ENCODE results near the gene MEDAG.

The MEDAG gene

DNA sequence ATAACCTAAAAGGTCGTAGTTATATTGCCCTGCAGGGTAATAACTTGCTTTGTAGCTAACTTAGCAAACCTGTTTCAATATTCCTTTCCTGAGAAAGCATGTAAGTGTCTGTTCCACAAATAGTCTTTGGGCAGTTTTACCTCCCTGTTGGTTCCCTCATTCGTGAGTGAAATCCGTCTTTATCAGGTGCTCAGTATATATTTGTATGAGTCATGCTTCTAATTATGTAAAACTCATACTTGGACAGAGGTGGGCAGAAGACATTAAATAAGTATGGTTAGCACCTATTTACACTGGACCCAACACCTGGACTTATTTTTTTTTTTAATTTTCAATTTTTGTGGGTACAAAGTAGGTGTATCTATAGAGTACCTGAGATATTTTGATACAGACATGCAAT is 44.9 kb upstream of the MEDAG start:
- Histone ChIP-seq H3K27ac (ENCODE audit: low read length) (no peak overlapping the region), H3K27me3 (ENCODE audit: low read depth, low read length) (peaks cover 55% of the 10 kb centered on the region), H3K9ac (ENCODE audit: low read length) (no peak overlapping the region)

GRCh38 chr13:30861836-30862467 is 44.1 kb upstream of the MEDAG start:
- Histone ChIP-seq H3K9me3 (ENCODE audit: insufficient read depth, low read length) (no peaks in the 10 kb centered on the region), H3K4me3 (ENCODE audit: low read length) (no peak overlapping the region), H3K4me1 (ENCODE audit: low read length) (peaks cover 4% of the 10 kb centered on the region; the same call in 1 of the 2 replicates), H3K9ac (ENCODE audit: low read length) (no peak overlapping the region), H2AFZ (ENCODE audit: low read depth, low read length) (no peak overlapping the region), H3K79me2 (ENCODE audit: low read length) (no peaks in the 10 kb centered on the region), H3K36me3 (replicated peaks; ENCODE audit: low read depth, low read length) (no peaks in the 10 kb centered on the region), H4K20me1 (ENCODE audit: insufficient read depth, low read length) (no peaks in the 10 kb centered on the region), H3K4me2 (ENCODE audit: low read length) (no peak overlapping the region), H3K27me3 (ENCODE audit: low read depth, low read length) (peaks cover 55% of the 10 kb centered on the region), H3K27ac (ENCODE audit: low read length) (no peak overlapping the region)
- TF ChIP-seq CTCF (IDR thresholded peaks at IDR 0.05; ENCODE audit: low read depth, low read length), result no peak
- TF ChIP-seq EZH2phosphoT487 (IDR thresholded peaks at IDR 0.05; ENCODE audit: low read depth), result no peak

More for the DNA sequence above, 44.9 kb upstream of the MEDAG start:
- Histone ChIP-seq H3K9me3 (ENCODE audit: insufficient read depth, low read length) (no peaks in the 10 kb centered on the region), H3K36me3 (replicated peaks; ENCODE audit: low read depth, low read length) (no peaks in the 10 kb centered on the region), H3K4me2 (ENCODE audit: low read length) (no peak overlapping the region), H3K79me2 (ENCODE audit: low read length) (no peaks in the 10 kb centered on the region), H2AFZ (ENCODE audit: low read depth, low read length) (no peak overlapping the region), H3K4me3 (ENCODE audit: low read length) (no peak overlapping the region), H3K4me1 (ENCODE audit: low read length) (peaks cover 4% of the 10 kb centered on the region; the same call in 1 of the 2 replicates), H4K20me1 (ENCODE audit: insufficient read depth, low read length) (no peaks in the 10 kb centered on the region)
- TF ChIP-seq CTCF (IDR thresholded peaks at IDR 0.05; ENCODE audit: low read depth, low read length), result no peak
- no peak for TF ChIP-seq EZH2phosphoT487 (IDR thresholded peaks at IDR 0.05; ENCODE audit: low read depth)

GRCh38 chr13:30862707-30863106 is 43.4 kb upstream of the MEDAG start:
- Histone ChIP-seq H3K27me3 (ENCODE audit: low read depth, low read length) (peaks cover 55% of the 10 kb centered on the region), H3K4me3 (ENCODE audit: low read length) (no peak overlapping the region), H3K79me2 (ENCODE audit: low read length) (no peaks in the 10 kb centered on the region), H3K9ac (ENCODE audit: low read length) (no peak overlapping the region), H3K4me1 (ENCODE audit: low read length) (peaks cover 4% of the 10 kb centered on the region; the same call in 1 of the 2 replicates), H3K27ac (ENCODE audit: low read length) (no peak overlapping the region), H3K4me2 (ENCODE audit: low read length) (no peak overlapping the region), H2AFZ (ENCODE audit: low read depth, low read length) (no peak overlapping the region), H3K36me3 (replicated peaks; ENCODE audit: low read depth, low read length) (no peaks in the 10 kb centered on the region), H4K20me1 (ENCODE audit: insufficient read depth, low read length) (no peaks in the 10 kb centered on the region), H3K9me3 (ENCODE audit: insufficient read depth, low read length) (no peaks in the 10 kb centered on the region)
- TF ChIP-seq CTCF (IDR thresholded peaks at IDR 0.05; ENCODE audit: low read depth, low read length) (no peak), EZH2phosphoT487 (IDR thresholded peaks at IDR 0.05; ENCODE audit: low read depth) (no peak)

GRCh38 chr13:30863231-30863630 is 42.8 kb upstream of the MEDAG start:
- TF ChIP-seq EZH2phosphoT487 (IDR thresholded peaks at IDR 0.05; ENCODE audit: low read depth) (no peak), CTCF (IDR thresholded peaks at IDR 0.05; ENCODE audit: low read depth, low read length) (no peak)
- no peak overlapping the region for H3K9ac ChIP-seq (ENCODE audit: low read length)
- peaks cover 4% of the 10 kb centered on the region; the same call in 1 of the 2 replicates for H3K4me1 ChIP-seq (ENCODE audit: low read length)
- no peak overlapping the region for H3K4me3 ChIP-seq (ENCODE audit: low read length)
- H2AFZ ChIP-seq (ENCODE audit: low read depth, low read length), result no peak overlapping the region
- H3K36me3 ChIP-seq (replicated peaks; ENCODE audit: low read depth, low read length), result no peaks in the 10 kb centered on the region
- H3K27ac ChIP-seq (ENCODE audit: low read length), result no peak overlapping the region
- no peaks in the 10 kb centered on the region for H3K79me2 ChIP-seq (ENCODE audit: low read length)
- no peaks in the 10 kb centered on the region for H4K20me1 ChIP-seq (ENCODE audit: insufficient read depth, low read length)
- H3K4me2 ChIP-seq (ENCODE audit: low read length), result no peak overlapping the region
- peaks cover 52% of the 10 kb centered on the region for H3K27me3 ChIP-seq (ENCODE audit: low read depth, low read length)
- H3K9me3 ChIP-seq (ENCODE audit: insufficient read depth, low read length), result no peaks in the 10 kb centered on the region
